ENCODE measurements around the gene LIG1.
"Not testable (repeated sequence)": the region's sequence is repeated elsewhere in the genome, so short reads cannot be mapped to it uniquely, and the experiment has no call there.

LIG1 gene

GRCh38 chr19:48094129-48094854 is 75.9 kb downstream of the LIG1 start:
- Histone ChIP-seq H3K9ac (ENCODE audit: insufficient read length) (no peak overlapping the region), H3K4me3 (no peak overlapping the region), H3K9me3 (ENCODE audit: low read depth, low read length) (no peaks in the 10 kb centered on the region; the same call in 1 of the 2 replicates), H3K36me3 (ENCODE audit: insufficient read depth, low read length) (no peaks in the 10 kb centered on the region), H3K27ac (no peak overlapping the region)
- no peak for TF ChIP-seq EZH2 (IDR thresholded peaks at IDR 0.05)
- TF ChIP-seq FOXP2 (optimal IDR thresholded peaks at IDR 0.05; ENCODE audit: control extremely low read depth, extremely low read length, insufficient read depth), result no peak
- TF ChIP-seq POLR2AphosphoS5 (IDR thresholded peaks at IDR 0.05; ENCODE audit: borderline replicate concordance, low read depth, low read length), result no peak
- DNase-seq (ENCODE audit: low read depth, low spot score), result no peak

GRCh38 chr19:48091111-48091718 is 78.9 kb downstream of the LIG1 start:
- peak overlapping the region; percentile 83 for H3K27ac ChIP-seq
- H3K9me3 ChIP-seq (ENCODE audit: low read depth, low read length); H3K36me3 ChIP-seq (ENCODE audit: insufficient read depth, low read length); H3K9ac ChIP-seq (ENCODE audit: insufficient read length); DNase-seq (ENCODE audit: low read depth, low spot score): not testable (repeated sequence)
- peak overlapping the region; percentile 63; the same call in 1 of the 2 replicates for H3K4me3 ChIP-seq

GRCh38 chr19:48090281-48090802 is 79.8 kb downstream of the LIG1 start:
- Histone ChIP-seq H3K27ac (peak overlapping the region; percentile 92), H3K9me3 (ENCODE audit: low read depth, low read length) (no peaks in the 10 kb centered on the region; the same call in 1 of the 2 replicates), H3K9ac (ENCODE audit: insufficient read length) (peak overlapping the region; percentile 16), H3K36me3 (ENCODE audit: insufficient read depth, low read length) (no peaks in the 10 kb centered on the region), H3K4me3 (peak overlapping the region; percentile 63)
- DNase-seq (ENCODE audit: low read depth, low spot score), result peak; percentile 91
- peak; percentile 14; the same call in 1 of the 2 replicates for TF ChIP-seq POLR2AphosphoS5 (IDR thresholded peaks at IDR 0.05; ENCODE audit: borderline replicate concordance, low read depth, low read length)
- TF ChIP-seq FOXP2 (optimal IDR thresholded peaks at IDR 0.05; ENCODE audit: control extremely low read depth, extremely low read length, insufficient read depth), result no peak

GRCh38 chr19:48088991-48089390 is 81.2 kb downstream of the LIG1 start:
- H3K9ac ChIP-seq (ENCODE audit: insufficient read length); H3K36me3 ChIP-seq (ENCODE audit: insufficient read depth, low read length); H3K9me3 ChIP-seq (ENCODE audit: low read depth, low read length); H3K4me3 ChIP-seq; DNase-seq (ENCODE audit: low read depth, low spot score); H3K27ac ChIP-seq: not testable (repeated sequence)

GRCh38 chr19:48085904-48086864 is 84.0 kb downstream of the LIG1 start:
- no peak for TF ChIP-seq EZH2 (IDR thresholded peaks at IDR 0.05)
- no peak for TF ChIP-seq POLR2AphosphoS5 (IDR thresholded peaks at IDR 0.05; ENCODE audit: borderline replicate concordance, low read depth, low read length)
- no peak for TF ChIP-seq FOXP2 (optimal IDR thresholded peaks at IDR 0.05; ENCODE audit: control extremely low read depth, extremely low read length, insufficient read depth)
- H3K9me3 ChIP-seq (ENCODE audit: low read depth, low read length), result no peaks in the 10 kb centered on the region
- no peak for DNase-seq (ENCODE audit: low read depth, low spot score)
- peak overlapping the region; percentile 40; the same call in 1 of the 2 replicates for H3K4me3 ChIP-seq
- no peaks in the 10 kb centered on the region for H3K36me3 ChIP-seq (ENCODE audit: insufficient read depth, low read length)
- H3K9ac ChIP-seq (ENCODE audit: insufficient read length), result peak overlapping the region; percentile 33
- peak overlapping the region; percentile 96 for H3K27ac ChIP-seq

GRCh38 chr19:48085076-48085475 is 85.1 kb downstream of the LIG1 start:
- no peak for DNase-seq (ENCODE audit: low read depth, low spot score)
- Histone ChIP-seq H3K36me3 (ENCODE audit: insufficient read depth, low read length) (no peaks in the 10 kb centered on the region), H3K4me3 (peak overlapping the region; percentile 20), H3K9me3 (ENCODE audit: low read depth, low read length) (no peaks in the 10 kb centered on the region), H3K9ac (ENCODE audit: insufficient read length) (peak overlapping the region; percentile 33), H3K27ac (peak overlapping the region; percentile 96)
- no peak for TF ChIP-seq FOXP2 (optimal IDR thresholded peaks at IDR 0.05; ENCODE audit: control extremely low read depth, extremely low read length, insufficient read depth)
- TF ChIP-seq EZH2 (IDR thresholded peaks at IDR 0.05), result no peak
- TF ChIP-seq POLR2AphosphoS5 (IDR thresholded peaks at IDR 0.05; ENCODE audit: borderline replicate concordance, low read depth, low read length), result no peak

- H3K27ac ChIP-seq, result no peak overlapping the region
- no peak for DNase-seq (ENCODE audit: low read depth, low spot score)
- H3K36me3 ChIP-seq (ENCODE audit: insufficient read depth, low read length), result no peaks in the 10 kb centered on the region
- H3K9me3 ChIP-seq (ENCODE audit: low read depth, low read length), result no peaks in the 10 kb centered on the region
- no peak for TF ChIP-seq FOXP2 (optimal IDR thresholded peaks at IDR 0.05; ENCODE audit: control extremely low read depth, extremely low read length, insufficient read depth)
- TF ChIP-seq POLR2AphosphoS5 (IDR thresholded peaks at IDR 0.05; ENCODE audit: borderline replicate concordance, low read depth, low read length), result no peak
- TF ChIP-seq EZH2 (IDR thresholded peaks at IDR 0.05), result no peak
- H3K4me3 ChIP-seq, result no peak overlapping the region
- no peak overlapping the region for H3K9ac ChIP-seq (ENCODE audit: insufficient read length)
These were observed 89.0 kb downstream of the LIG1 start for GRCh38 chr19:48081106-48081505.

GRCh38 chr19:48070177-48070769 is 99.9 kb downstream of the LIG1 start:
- H3K9ac ChIP-seq (ENCODE audit: insufficient read length); H3K36me3 ChIP-seq (ENCODE audit: insufficient read depth, low read length); H3K9me3 ChIP-seq (ENCODE audit: low read depth, low read length); H3K4me3 ChIP-seq; DNase-seq (ENCODE audit: low read depth, low spot score); H3K27ac ChIP-seq: not testable (repeated sequence)
